Measurements from ENCODE around the gene TLCD2. TPM values are rescaled to one million over a fixed set of nuclear protein-coding genes. Genes with fewer than 3 reads are reported as not detected.
A peak's percentile ranks its signal among the peaks of the same experiment; 100 is the strongest.

TLCD2 gene
- total RNA-seq, 2 experiments from 2014 or later: 0.07 to 0.09 TPM

- H3K27ac Mint-ChIP-seq: no peak overlapping the region
- ATAC-seq (no peak), DNase-seq (no peak)
- POLR2A ChIA-PET: interaction anchor here (0.7 kb wide), 1 partner anchor 17 kb away, joined by 4 read pairs; no protein-coding TSS in a partner anchor
- TF ChIP-seq CTCF (IDR thresholded peaks at IDR 0.05): no peak
- peaks cover 8% of the 10 kb centered on the region for H3K36me3 Mint-ChIP-seq (ENCODE audit: low read depth)
- no peaks in the 10 kb centered on the region for H3K27me3 Mint-ChIP-seq
- H3K4me1 Mint-ChIP-seq (ENCODE audit: low read depth): peaks cover 9% of the 10 kb centered on the region
- CTCF ChIA-PET: no interaction called here
- H3K9me3 Mint-ChIP-seq: no peaks in the 10 kb centered on the region
- no peak overlapping the region for H3K4me3 Mint-ChIP-seq
- intact Hi-C loops (cut with micrococcal nuclease): no loop called here
These were observed 27.5 kb upstream of the TLCD2 start for GRCh38 chr17:1737531-1738291.

DNA sequence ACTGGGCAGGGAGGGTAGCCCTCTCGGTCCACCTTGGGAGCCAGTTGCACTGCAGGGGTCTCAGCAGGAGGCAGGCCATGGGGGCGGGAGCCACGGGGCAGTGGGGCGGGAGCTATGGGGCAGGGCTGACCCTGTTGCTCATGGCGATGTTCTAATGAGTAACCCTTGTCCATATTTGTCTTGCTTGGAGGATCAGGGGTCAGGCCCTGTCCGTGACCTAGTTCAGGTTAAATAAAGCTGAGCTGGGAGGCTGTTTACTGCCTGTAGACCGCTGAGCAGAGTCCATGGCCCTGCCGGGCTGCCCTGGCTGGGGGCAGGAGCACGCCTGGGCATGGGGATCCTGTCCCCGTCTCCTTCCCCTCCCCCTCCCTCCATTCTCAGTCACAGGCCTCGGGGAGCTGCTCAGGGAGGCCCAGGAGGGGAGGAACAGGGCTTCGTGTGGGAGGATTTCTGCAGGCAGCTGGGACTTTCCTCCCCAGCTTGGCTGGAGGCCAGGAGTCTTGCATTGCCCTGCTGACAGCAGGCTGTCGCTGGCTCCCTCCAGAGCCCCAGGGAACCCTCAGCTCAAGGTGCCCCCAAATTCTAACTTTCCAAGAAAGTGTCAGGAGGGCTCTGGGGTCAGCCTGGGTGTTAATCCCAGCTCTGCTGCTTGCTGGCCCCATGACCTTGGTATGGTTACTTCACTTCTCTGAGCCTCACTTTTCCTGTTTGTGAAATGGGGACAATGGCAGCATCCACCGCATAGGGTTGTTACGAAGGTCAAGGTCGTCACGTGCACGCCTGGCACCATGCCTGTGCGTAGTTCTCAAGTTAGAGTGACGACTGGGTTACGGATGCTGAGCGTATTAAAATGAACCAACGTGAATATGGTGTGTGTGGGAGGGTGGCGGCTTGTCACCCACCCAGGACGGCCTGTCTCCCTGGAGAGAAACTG lies 26.4 kb upstream of the TLCD2 start:
- Mint-ChIP-seq H3K27ac (peak overlapping the region; percentile 76), H3K36me3 (ENCODE audit: low read depth) (peaks cover 8% of the 10 kb centered on the region), H3K4me1 (ENCODE audit: low read depth) (peaks cover 9% of the 10 kb centered on the region), H3K27me3 (no peaks in the 10 kb centered on the region), H3K9me3 (no peaks in the 10 kb centered on the region), H3K4me3 (no peak overlapping the region)
- DNase-seq: peak; percentile 82
- ATAC-seq: peak; percentile 85
- TF ChIP-seq CTCF (IDR thresholded peaks at IDR 0.05): no peak
- POLR2A ChIA-PET: interaction anchor here (0.7 to 1.0 kb wide), 3 partner anchors 12 to 33 kb away, joined by 3 to 4 read pairs (median 4); partner anchors contain the start of gene WDR81
- intact Hi-C loops (cut with micrococcal nuclease): no loop called here
- CTCF ChIA-PET: no interaction called here

GRCh38 chr17:1735834-1736347 lies 25.7 kb upstream of the TLCD2 start:
- intact Hi-C loops (cut with micrococcal nuclease): no loop called here
- no peak for ATAC-seq
- no peak for DNase-seq
- H3K36me3 Mint-ChIP-seq (ENCODE audit: low read depth): peaks cover 8% of the 10 kb centered on the region
- no peak overlapping the region for H3K27ac Mint-ChIP-seq
- POLR2A ChIA-PET: interaction anchor here (1.0 kb wide), 1 partner anchor 34 kb away, joined by 3 read pairs; no protein-coding TSS in a partner anchor
- H3K9me3 Mint-ChIP-seq: no peaks in the 10 kb centered on the region
- peaks cover 9% of the 10 kb centered on the region for H3K4me1 Mint-ChIP-seq (ENCODE audit: low read depth)
- TF ChIP-seq CTCF (IDR thresholded peaks at IDR 0.05): no peak
- H3K27me3 Mint-ChIP-seq: no peaks in the 10 kb centered on the region
- H3K4me3 Mint-ChIP-seq: no peak overlapping the region
- CTCF ChIA-PET: no interaction called here

- H3K27ac Mint-ChIP-seq: no peak overlapping the region
- ChIA-PET POLR2A (no interaction called here), CTCF (no interaction called here)
- no peak for ATAC-seq
- no peak for DNase-seq
- no peak overlapping the region for H3K4me3 Mint-ChIP-seq
- peaks cover 8% of the 10 kb centered on the region for H3K36me3 Mint-ChIP-seq (ENCODE audit: low read depth)
- no peak for TF ChIP-seq CTCF (IDR thresholded peaks at IDR 0.05)
- no peaks in the 10 kb centered on the region for H3K9me3 Mint-ChIP-seq
- H3K27me3 Mint-ChIP-seq: no peaks in the 10 kb centered on the region
- peaks cover 9% of the 10 kb centered on the region for H3K4me1 Mint-ChIP-seq (ENCODE audit: low read depth)
- intact Hi-C loops (cut with micrococcal nuclease): no loop called here
These were observed 25.2 kb upstream of the TLCD2 start for GRCh38 chr17:1735418-1735817.

All from activated CD8-positive, alpha-beta T cell treated with anti-CD3 and anti-CD28 coated beads for 36 hours (primary cell).